C4-2B (cell line): ENCODE data around the gene CD80.

Experiments
- CTCF ChIP-seq: fragments of 450-650 bp; conservative IDR thresholded peaks from 2 replicates; pipeline ENCODE4 v1.5.1; 2017; ENCODE audit warnings: mild to moderate bottlenecking
- ZFX ChIP-seq: fragments of 450-650 bp; IDR thresholded peaks from 2 replicates; pipeline ENCODE4 v1.6.1; 2017

- TF ChIP-seq CTCF (no peak), ZFX (no peak)
These were observed 29.5 kb downstream of the CD80 start for GRCh38 chr3:119529883-119530282.
